Activated naive CD8-positive, alpha-beta T cell treated with anti-CD3 and anti-CD28 coated beads, Interleukin-2, amount 10 ng/mL, durations not matched to agents 7 days and 5 days (primary cell): ENCODE measurements around the gene RNASE8. TPM values are rescaled to one million over a fixed set of nuclear protein-coding genes. Genes with fewer than 3 reads are reported as not detected.

ENCODE experiments used
- ATAC-seq: fragments of 150-1000 bp; cut with Tn5 transposase; one replicate; pipeline ENCODE4 v1.10.0; 2021; ENCODE audit warnings: low read depth, moderate library complexity
- POLR2A ChIA-PET: fragments of 350-600 bp; sonication (Branson Sonifier 250); formaldehyde crosslinking; loops from one replicate; lab custom pipeline; 2021; ENCODE audit warnings: antibody characterized with exemption; lab: Charles Lee
- DNase-seq: peaks from one replicate; pipeline ENCODE4 v3.0.0; 2021
- H3K27ac Mint-ChIP-seq: one replicate; pipeline ENCODE4 v1.8.0; 2022; ENCODE audit warnings: mild to moderate bottlenecking, mixed read lengths
- H3K27me3 Mint-ChIP-seq: one replicate; pipeline ENCODE4 v1.8.0; 2022; ENCODE audit warnings: mild to moderate bottlenecking, moderate library complexity, mixed read lengths
- H3K36me3 Mint-ChIP-seq: one replicate; pipeline ENCODE4 v1.8.0; 2021; ENCODE audit warnings: mild to moderate bottlenecking, mixed read lengths
- H3K4me1 Mint-ChIP-seq: one replicate; pipeline ENCODE4 v1.8.0; 2021; ENCODE audit warnings: mixed read lengths
- H3K4me3 Mint-ChIP-seq: one replicate; pipeline ENCODE4 v1.8.0; 2022; ENCODE audit warnings: mild to moderate bottlenecking, moderate library complexity, mixed read lengths
- H3K9me3 Mint-ChIP-seq: one replicate; pipeline ENCODE4 v1.8.0; 2021; ENCODE audit warnings: mixed read lengths
- total RNA-seq, 2 experiments: library from RNA; stranded (reverse); gene quantifications; one replicate each; pipeline ENCODE4 v1.2.3, GENCODE V29; 2021

RNASE8 gene
- total RNA-seq, 2 experiments from 2014 or later: not detected

GRCh38 chr14:21098076-21098891 lies 40.7 kb downstream of the RNASE8 start, which contains the start of gene ZNF219:
ZNF219 (minus strand) TSS chr14:21098655; CDS start chr14:21093591, 5,064 bp downstream.
- ATAC-seq: peak; percentile 32
- Mint-ChIP-seq H3K27me3 (peaks cover 28% of the 10 kb centered on the region), H3K4me3 (peak within 1 kb of the TSS; percentile 84), H3K4me1 (peaks cover 29% of the 10 kb centered on the region), H3K9me3 (no peaks in the 10 kb centered on the region), H3K36me3 (no peaks in the 10 kb centered on the region), H3K27ac (peak within 1 kb of the TSS; percentile 55)
- POLR2A ChIA-PET: no interaction called here
- DNase-seq: no peak

GRCh38 chr14:21098892-21099595 lies 41.4 kb downstream of the RNASE8 start:
- H3K27me3 Mint-ChIP-seq: peaks cover 28% of the 10 kb centered on the region
- peaks cover 31% of the 10 kb centered on the region for H3K4me1 Mint-ChIP-seq
- H3K4me3 Mint-ChIP-seq: peak overlapping the region; percentile 84
- peak overlapping the region; percentile 55 for H3K27ac Mint-ChIP-seq
- POLR2A ChIA-PET: no interaction called here
- no peaks in the 10 kb centered on the region for H3K9me3 Mint-ChIP-seq
- no peaks in the 10 kb centered on the region for H3K36me3 Mint-ChIP-seq
- DNase-seq (no peak), ATAC-seq (no peak)

GRCh38 chr14:21099596-21099985 lies 42.0 kb downstream of the RNASE8 start:
- POLR2A ChIA-PET: no interaction called here

GRCh38 chr14:21100931-21101330 lies 43.3 kb downstream of the RNASE8 start, which contains the start of gene TMEM253:
TMEM253 (plus strand) TSS chr14:21101066; CDS start chr14:21101344, 278 bp downstream.
- H3K9me3 Mint-ChIP-seq: no peaks in the 10 kb centered on the region
- peaks cover 36% of the 10 kb centered on the region for H3K4me1 Mint-ChIP-seq
- H3K4me3 Mint-ChIP-seq: peak within 1 kb of the TSS; percentile 94
- H3K27me3 Mint-ChIP-seq: peaks cover 24% of the 10 kb centered on the region
- no peak within 1 kb of the TSS for H3K27ac Mint-ChIP-seq
- no peaks in the 10 kb centered on the region for H3K36me3 Mint-ChIP-seq
- DNase-seq (no peak), ATAC-seq (no peak)
- POLR2A ChIA-PET: no interaction called here

More at GRCh38 chr14:21099596-21099985, 42.0 kb downstream of the RNASE8 start:
- peak overlapping the region; percentile 84 for H3K4me3 Mint-ChIP-seq
- H3K27me3 Mint-ChIP-seq: peaks cover 25% of the 10 kb centered on the region
- no peaks in the 10 kb centered on the region for H3K9me3 Mint-ChIP-seq
- no peak for DNase-seq
- no peak overlapping the region for H3K27ac Mint-ChIP-seq
- H3K36me3 Mint-ChIP-seq: no peaks in the 10 kb centered on the region
- no peak for ATAC-seq
- peaks cover 32% of the 10 kb centered on the region for H3K4me1 Mint-ChIP-seq

- no peak for ATAC-seq
- Mint-ChIP-seq H3K4me3 (peak overlapping the region; percentile 94), H3K36me3 (no peaks in the 10 kb centered on the region), H3K27me3 (peaks cover 21% of the 10 kb centered on the region), H3K27ac (peak overlapping the region; percentile 4), H3K4me1 (peaks cover 39% of the 10 kb centered on the region), H3K9me3 (no peaks in the 10 kb centered on the region)
- POLR2A ChIA-PET: interaction anchor here (1.3 kb wide), 1 partner anchor 34 kb away, joined by 4 read pairs; no protein-coding TSS in a partner anchor
- DNase-seq: no peak
Measured at GRCh38 chr14:21101802-21102413, 44.3 kb downstream of the RNASE8 start.

- Mint-ChIP-seq H3K4me1 (peaks cover 40% of the 10 kb centered on the region), H3K4me3 (peak overlapping the region; percentile 94), H3K36me3 (no peaks in the 10 kb centered on the region), H3K9me3 (no peaks in the 10 kb centered on the region), H3K27ac (peak overlapping the region; percentile 84), H3K27me3 (peaks cover 15% of the 10 kb centered on the region)
- ATAC-seq (no peak), DNase-seq (no peak)
- POLR2A ChIA-PET: interaction anchor here (1.0 to 3.0 kb wide), 7 partner anchors 10 to 35 kb away, joined by 3 to 18 read pairs (median 9); partner anchors contain the start of gene ARHGEF40
Measured at GRCh38 chr14:21102521-21103410, 45.1 kb downstream of the RNASE8 start.

- no peaks in the 10 kb centered on the region for H3K36me3 Mint-ChIP-seq
- ATAC-seq: peak; percentile 0
- H3K4me3 Mint-ChIP-seq: peak overlapping the region; percentile 94
- no peak for DNase-seq
- POLR2A ChIA-PET: interaction anchor here (1.0 to 3.0 kb wide), 6 partner anchors 11 to 36 kb away, joined by 3 to 18 read pairs (median 10); partner anchors contain the start of gene ARHGEF40
- peaks cover 40% of the 10 kb centered on the region for H3K4me1 Mint-ChIP-seq
- H3K27me3 Mint-ChIP-seq: peaks cover 15% of the 10 kb centered on the region
- H3K9me3 Mint-ChIP-seq: no peaks in the 10 kb centered on the region
- H3K27ac Mint-ChIP-seq: peak overlapping the region; percentile 84
Measured at GRCh38 chr14:21103411-21103709, 45.7 kb downstream of the RNASE8 start.

GRCh38 chr14:21103710-21104447 lies 46.3 kb downstream of the RNASE8 start:
- peak overlapping the region; percentile 84 for H3K27ac Mint-ChIP-seq
- H3K4me1 Mint-ChIP-seq: peaks cover 38% of the 10 kb centered on the region
- H3K36me3 Mint-ChIP-seq: no peaks in the 10 kb centered on the region
- H3K4me3 Mint-ChIP-seq: peak overlapping the region; percentile 94
- no peaks in the 10 kb centered on the region for H3K9me3 Mint-ChIP-seq
- peak; percentile 91 for ATAC-seq
- H3K27me3 Mint-ChIP-seq: peaks cover 11% of the 10 kb centered on the region
- POLR2A ChIA-PET: interaction anchor here (0.9 to 3.0 kb wide), 9 partner anchors 8 to 89 kb away, joined by 3 to 18 read pairs (median 6); partner anchors contain the start of gene ARHGEF40
- peak; percentile 95 for DNase-seq

GRCh38 chr14:21104448-21105060 lies 46.9 kb downstream of the RNASE8 start:
- Mint-ChIP-seq H3K36me3 (no peaks in the 10 kb centered on the region), H3K9me3 (no peaks in the 10 kb centered on the region), H3K4me3 (peak overlapping the region; percentile 94), H3K27ac (peak overlapping the region; percentile 84), H3K27me3 (peaks cover 4% of the 10 kb centered on the region), H3K4me1 (peaks cover 31% of the 10 kb centered on the region)
- ATAC-seq (peak; percentile 41), DNase-seq (peak; percentile 71)
- POLR2A ChIA-PET: interaction anchor here (0.5 to 3.0 kb wide), 8 partner anchors 9 to 89 kb away, joined by 3 to 18 read pairs (median 8); partner anchors contain the start of gene ARHGEF40

- Mint-ChIP-seq H3K36me3 (no peaks in the 10 kb centered on the region), H3K4me3 (no peak overlapping the region), H3K27ac (no peak overlapping the region), H3K4me1 (peaks cover 28% of the 10 kb centered on the region), H3K9me3 (no peaks in the 10 kb centered on the region), H3K27me3 (peaks cover 4% of the 10 kb centered on the region)
- ATAC-seq: no peak
- POLR2A ChIA-PET: interaction anchor here (0.5 to 3.0 kb wide), 8 partner anchors 9 to 90 kb away, joined by 3 to 18 read pairs (median 8); partner anchors contain the start of gene ARHGEF40
- DNase-seq: no peak
Measured at GRCh38 chr14:21105095-21105494, 47.5 kb downstream of the RNASE8 start.

- H3K4me3 Mint-ChIP-seq: no peak overlapping the region
- no peak overlapping the region for H3K27ac Mint-ChIP-seq
- no peaks in the 10 kb centered on the region for H3K36me3 Mint-ChIP-seq
- DNase-seq (no peak), ATAC-seq (no peak)
- POLR2A ChIA-PET: no interaction called here
- H3K9me3 Mint-ChIP-seq: no peaks in the 10 kb centered on the region
- peaks cover 5% of the 10 kb centered on the region for H3K27me3 Mint-ChIP-seq
- peaks cover 24% of the 10 kb centered on the region for H3K4me1 Mint-ChIP-seq
Measured at GRCh38 chr14:21106176-21106497, 48.5 kb downstream of the RNASE8 start.
